GF-D8 (cell line): ENCODE data around the gene NKAIN2.
"Not testable (repeated sequence)": the region's sequence is repeated elsewhere in the genome, so short reads cannot be mapped to it uniquely, and the experiment has no call there.

Experiments used
- DNase-seq: peaks from one replicate; lab custom pipeline; 2025; lab: John Stamatoyannopoulos, UW

The NKAIN2 gene

DNA sequence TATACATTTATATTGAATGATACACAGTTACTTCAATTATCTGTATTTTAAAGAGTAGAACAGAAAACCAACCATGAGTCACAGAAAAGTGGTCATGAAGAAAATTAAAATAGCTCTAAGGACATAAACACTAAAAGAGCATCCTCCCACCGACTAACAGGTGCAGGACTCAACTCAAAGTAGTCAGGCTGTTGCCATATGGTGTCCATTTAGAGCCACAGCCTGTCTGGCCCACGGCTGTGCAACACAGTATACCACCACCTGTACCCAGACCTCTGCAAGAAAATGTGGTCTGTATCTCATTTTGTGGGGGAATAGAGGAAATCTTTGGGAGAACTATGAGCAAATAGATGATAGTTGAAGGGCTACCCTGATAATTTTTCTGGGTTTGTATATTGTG lies 708.8 kb downstream of the NKAIN2 start:
- no peak for DNase-seq

GRCh38 chr6:124517339-124517738 lies 713.7 kb downstream of the NKAIN2 start:
- DNase-seq: no peak

DNA sequence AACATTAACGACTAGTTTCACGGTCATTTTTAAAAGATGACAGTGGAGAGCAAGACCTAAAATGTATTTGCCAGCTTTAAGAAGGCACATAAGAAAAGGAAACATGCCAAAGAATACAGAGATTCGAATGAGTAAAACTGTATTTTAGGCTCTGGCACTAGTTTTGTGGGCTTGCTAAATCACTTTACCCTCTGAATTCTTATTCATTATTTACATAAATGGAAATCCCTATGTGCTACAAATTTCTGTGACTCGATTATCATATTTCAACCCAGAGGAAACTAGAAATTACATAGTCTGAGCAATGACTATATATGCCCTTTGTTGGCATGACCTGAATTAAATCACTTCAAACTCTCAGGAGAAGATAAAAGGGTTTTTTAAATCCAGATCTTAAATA lies 716.8 kb downstream of the NKAIN2 start:
- no peak for DNase-seq

DNA sequence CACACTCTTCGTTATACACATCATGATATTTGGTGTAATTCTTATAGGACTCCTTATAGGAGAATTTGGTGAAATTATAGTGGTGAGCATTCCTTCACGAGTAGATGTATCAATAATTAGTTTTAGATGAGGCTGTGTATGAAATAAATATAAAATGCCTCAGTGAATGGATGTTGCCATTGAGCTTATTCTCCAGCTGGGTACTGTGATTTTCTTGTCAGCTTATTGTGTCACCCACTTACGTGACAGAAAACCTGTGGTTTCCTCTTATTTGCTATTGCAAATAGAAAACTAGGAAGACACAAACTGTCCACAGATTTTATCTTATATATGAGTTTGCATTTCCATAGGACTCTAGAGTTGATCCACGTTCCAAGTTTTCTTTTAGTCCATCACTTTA lies 718.7 kb downstream of the NKAIN2 start:
- DNase-seq: no peak

GRCh38 chr6:124524491-124525200 lies 721.0 kb downstream of the NKAIN2 start:
- DNase-seq: no peak

DNA sequence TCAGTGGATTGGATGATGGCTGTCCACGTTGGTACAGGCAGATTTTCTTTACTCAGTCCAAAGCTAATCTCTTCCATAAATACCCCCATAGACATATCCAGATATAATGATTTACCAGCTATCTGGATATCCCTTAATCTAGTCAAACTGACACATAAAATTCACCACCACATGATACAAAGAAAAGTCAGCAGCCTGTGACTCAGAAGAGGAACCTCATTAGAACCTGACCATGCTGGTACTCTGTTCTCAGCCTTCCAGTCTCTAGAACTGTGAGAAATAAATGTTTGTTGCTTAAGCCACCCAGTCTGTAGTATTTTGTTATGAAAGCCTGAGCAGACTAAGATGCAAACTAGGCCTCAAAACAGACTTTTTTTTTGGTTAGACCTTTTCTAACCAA lies 727.3 kb downstream of the NKAIN2 start:
- no peak for DNase-seq

- DNase-seq: no peak
These were observed 731.6 kb downstream of the NKAIN2 start for GRCh38 chr6:124535299-124535698.

GRCh38 chr6:124535746-124536145 lies 732.1 kb downstream of the NKAIN2 start:
- DNase-seq: no peak

DNA sequence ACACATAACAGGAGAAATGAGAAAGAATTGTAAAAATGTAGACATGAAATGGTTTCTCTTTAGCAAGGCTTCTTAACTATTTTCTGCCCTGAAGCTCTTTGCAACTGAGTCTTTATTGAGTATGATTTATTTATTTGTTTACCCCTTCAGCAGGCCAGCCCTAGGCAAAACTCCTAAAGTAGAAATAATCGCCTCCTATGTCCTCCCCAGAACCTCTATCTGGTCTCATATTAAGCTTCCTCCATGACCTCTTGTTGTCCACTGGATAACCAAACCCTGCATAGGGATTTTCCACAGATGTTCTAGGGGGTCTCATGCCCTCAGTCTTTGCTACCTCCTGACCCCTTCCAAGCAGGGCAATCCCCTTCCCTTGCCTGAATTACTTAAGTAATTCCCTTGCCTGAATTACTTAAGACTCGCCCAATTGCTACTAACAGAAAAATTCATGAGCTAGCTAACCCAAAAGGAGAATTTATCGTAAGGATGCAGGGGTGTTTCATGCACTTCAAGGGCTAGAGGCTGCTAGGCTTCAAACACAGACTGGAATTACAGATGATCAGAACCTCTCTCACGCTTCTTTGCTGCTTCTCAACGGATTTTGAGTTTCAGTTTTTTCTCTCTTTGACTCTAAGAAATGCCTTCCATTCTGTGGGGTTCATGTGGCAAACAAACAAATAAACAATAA lies 732.6 kb downstream of the NKAIN2 start:
- DNase-seq: no peak

DNA sequence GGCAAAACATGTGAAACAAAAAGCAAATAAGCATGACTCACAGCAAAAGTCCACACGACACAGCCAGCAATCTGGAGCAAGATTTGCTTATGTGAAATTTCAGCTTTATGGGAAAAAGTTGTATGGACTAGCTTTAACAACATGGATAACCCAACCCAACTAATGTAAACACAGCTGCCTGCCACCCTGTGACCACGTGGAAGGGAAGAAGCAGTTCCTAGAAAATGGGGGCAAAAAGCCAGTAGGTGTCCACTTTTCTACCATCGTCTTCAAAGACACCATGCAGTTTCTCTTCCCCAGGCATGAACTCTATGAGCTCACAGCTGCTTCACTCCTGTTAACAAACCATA lies 733.2 kb downstream of the NKAIN2 start:
- no peak for DNase-seq

DNA sequence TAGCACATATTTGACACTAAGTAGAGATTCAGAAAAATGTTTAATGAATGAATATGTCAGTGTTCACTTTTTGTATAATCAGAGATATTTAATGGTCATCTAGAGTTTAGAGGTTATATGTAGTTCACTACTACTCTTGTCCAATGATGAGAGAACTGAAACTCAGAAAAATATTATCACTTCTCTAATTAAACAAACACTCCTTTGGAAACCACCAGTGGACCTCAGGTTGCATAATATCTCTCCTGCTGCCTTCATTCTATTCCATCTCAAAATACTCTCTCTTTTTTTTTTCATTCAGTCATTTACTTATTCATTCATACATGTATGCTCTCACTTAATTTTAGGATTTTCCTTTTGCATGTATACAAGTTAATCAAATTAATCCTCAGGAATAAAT lies 735.4 kb downstream of the NKAIN2 start:
- DNase-seq: no peak

DNA sequence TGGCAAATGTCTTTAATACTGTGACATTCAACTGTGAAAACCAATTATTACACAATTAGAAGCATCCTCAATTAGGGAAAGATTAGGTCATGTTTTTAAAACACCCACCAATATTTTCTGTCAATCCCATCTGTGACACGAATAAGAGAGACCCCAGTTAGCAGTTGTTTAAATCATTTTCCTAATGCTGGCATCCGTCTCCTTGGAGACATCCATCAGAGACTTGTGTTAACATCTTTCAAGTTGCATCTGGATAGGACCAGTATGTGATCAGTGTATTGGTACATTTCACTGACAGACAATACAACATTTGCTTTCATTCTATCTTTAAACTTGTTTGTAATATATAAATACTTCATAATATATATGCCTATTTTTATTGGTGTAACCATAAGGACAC lies 737.9 kb downstream of the NKAIN2 start:
- DNase-seq: no peak

- DNase-seq: no peak
These were observed 742.9 kb downstream of the NKAIN2 start for GRCh38 chr6:124546601-124547000.

DNA sequence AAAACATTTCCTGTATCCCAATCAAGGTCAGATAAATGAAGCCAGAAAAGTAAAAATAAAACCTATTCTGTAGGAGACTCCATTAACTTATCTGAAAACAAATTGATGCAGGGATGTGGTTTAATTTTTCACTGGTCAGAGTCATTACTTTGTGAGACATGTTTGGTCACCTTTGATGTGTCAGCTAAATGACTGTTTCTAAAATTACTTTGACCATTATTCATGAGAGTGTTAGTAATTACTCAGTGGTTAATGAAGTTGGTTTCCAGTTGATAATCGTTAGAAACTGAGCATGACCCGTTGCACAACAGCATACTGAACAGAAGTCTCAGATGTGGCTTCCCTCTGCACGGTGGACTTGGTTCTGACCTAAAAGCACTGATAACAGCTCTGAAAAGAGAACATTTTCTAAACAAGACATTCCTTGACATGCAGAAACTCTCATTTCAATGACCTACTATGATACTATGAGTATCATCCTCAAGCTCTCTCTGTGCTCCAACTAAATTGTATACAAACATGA lies 748.1 kb downstream of the NKAIN2 start:
- no peak for DNase-seq

DNA sequence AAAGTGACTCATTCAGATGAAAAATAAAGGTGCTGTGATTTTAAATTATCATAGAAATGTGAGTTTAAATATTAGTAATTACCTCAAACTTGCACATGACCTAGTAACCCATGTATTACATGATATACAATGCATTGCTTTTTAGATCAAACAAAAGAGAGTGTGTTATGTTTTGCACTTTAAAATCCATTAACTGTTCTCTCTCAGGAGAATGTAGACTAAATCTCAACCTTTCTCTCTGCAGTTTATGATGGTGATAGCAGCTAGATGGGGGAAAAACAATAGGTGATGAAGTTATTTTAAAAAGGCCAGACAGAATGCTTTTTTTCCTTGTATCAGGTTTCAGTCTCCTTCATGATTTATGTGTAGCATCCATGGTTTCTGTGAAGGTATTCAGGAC lies 754.2 kb downstream of the NKAIN2 start:
- DNase-seq: no peak

DNA sequence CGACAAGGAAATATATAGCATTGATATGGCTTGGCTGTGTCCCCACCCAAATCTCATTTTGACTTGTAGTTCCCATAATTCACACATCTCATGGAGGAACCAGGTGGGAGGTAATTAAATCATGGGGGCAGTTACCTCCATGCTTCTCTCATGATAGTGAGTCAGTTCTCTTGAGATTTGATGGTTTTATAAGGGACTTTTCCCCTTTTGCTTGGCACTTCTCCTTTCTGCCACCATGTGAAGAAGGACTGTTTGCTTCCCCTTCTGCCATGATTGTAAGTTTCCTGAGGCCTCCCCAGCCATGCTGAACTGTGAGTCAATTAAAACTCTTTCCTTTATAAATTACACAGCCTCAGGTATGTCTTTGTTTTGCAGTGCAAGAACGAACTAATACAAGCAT lies 756.4 kb downstream of the NKAIN2 start:
- DNase-seq: not testable (repeated sequence)

GRCh38 chr6:124560873-124561567 lies 757.4 kb downstream of the NKAIN2 start:
- no peak for DNase-seq

DNA sequence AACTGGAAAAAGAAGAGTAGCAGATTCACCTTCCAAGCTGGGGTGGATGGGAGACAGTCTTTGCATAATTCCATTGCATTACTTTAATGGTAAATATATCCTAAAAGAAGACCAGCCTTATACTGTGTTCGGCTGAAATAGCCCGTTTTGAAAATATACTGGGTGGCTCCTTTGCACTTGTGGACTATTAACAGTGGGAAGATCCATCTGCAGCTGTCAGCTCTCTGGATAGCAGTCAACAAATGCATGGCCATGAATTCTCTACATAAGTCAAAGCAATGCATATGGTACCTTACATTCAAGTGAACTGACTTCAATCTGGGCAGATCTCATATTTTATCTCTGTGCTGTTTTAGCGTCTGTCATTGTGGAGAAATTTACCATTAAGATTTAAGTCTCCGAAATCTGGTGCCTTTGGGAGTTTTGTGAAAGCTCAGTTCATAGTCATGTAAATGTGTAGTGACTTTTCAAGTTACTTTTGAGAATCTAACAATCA lies 758.0 kb downstream of the NKAIN2 start:
- no peak for DNase-seq

- not testable (repeated sequence) for DNase-seq
These were observed 760.5 kb downstream of the NKAIN2 start for GRCh38 chr6:124564125-124564524.

- DNase-seq: no peak
These were observed 763.7 kb downstream of the NKAIN2 start for GRCh38 chr6:124567401-124567800.

- no peak for DNase-seq
These were observed 770.3 kb downstream of the NKAIN2 start for GRCh38 chr6:124573953-124574352.

- DNase-seq: no peak
These were observed 774.1 kb downstream of the NKAIN2 start for GRCh38 chr6:124577734-124578281.

- DNase-seq: no peak
These were observed 786.3 kb downstream of the NKAIN2 start for GRCh38 chr6:124590001-124590400.
